ENCODE results near the gene FGB. TPM values are rescaled to one million over a fixed set of nuclear protein-coding genes. Genes with fewer than 3 reads are reported as not detected.

Gene FGB
- total and polyA plus RNA-seq, 2 of the 13 experiments (the other 11 are each of a cell fraction or from before 2014, with no cell fraction given) = 226 to 784 TPM

- TF ChIP-seq JDP2 (CRISPR knock-in tag; IDR thresholded peaks at IDR 0.05; ENCODE audit: borderline replicate concordance) = no peak
- TF ChIP-seq SRSF4 (IDR thresholded peaks at IDR 0.05; ENCODE audit: low read depth, low read length, poor library complexity, severe bottlenecking) = no peak
- no peak for TF ChIP-seq CENPT (CRISPR knock-in tag; IDR thresholded peaks at IDR 0.05; ENCODE audit: low read depth)
- no peak for TF ChIP-seq ZFY (CRISPR knock-in tag; IDR thresholded peaks at IDR 0.05)
- no peak for TF ChIP-seq ZNF180 (CRISPR knock-in tag; IDR thresholded peaks at IDR 0.05; ENCODE audit: borderline replicate concordance, low read depth)
- no peak for TF ChIP-seq KDM2A (CRISPR knock-in tag; IDR thresholded peaks at IDR 0.05; ENCODE audit: borderline replicate concordance, low read depth)
- peak; percentile 94 for TF ChIP-seq ZNF331 (CRISPR knock-in tag; IDR thresholded peaks at IDR 0.05)
- no peak for TF ChIP-seq ZBTB8A (CRISPR knock-in tag; IDR thresholded peaks at IDR 0.05; ENCODE audit: borderline replicate concordance, low read depth)
- no peak for TF ChIP-seq EED (CRISPR knock-in tag; IDR thresholded peaks at IDR 0.05)
- no peak for TF ChIP-seq ZNF569 (CRISPR knock-in tag; IDR thresholded peaks at IDR 0.05; ENCODE audit: borderline replicate concordance)
- TF ChIP-seq NFKB2 (CRISPR knock-in tag; IDR thresholded peaks at IDR 0.05; ENCODE audit: borderline replicate concordance) = no peak
- no peak for TF ChIP-seq SP1 (IDR thresholded peaks at IDR 0.05)
- TF ChIP-seq SP1 (CRISPR knock-in tag; IDR thresholded peaks at IDR 0.05) = no peak
- TF ChIP-seq CREM (IDR thresholded peaks at IDR 0.05) = peak; percentile 84
- TF ChIP-seq CREM (CRISPR knock-in tag; IDR thresholded peaks at IDR 0.05) = no peak
- TF ChIP-seq ZSCAN12 (CRISPR knock-in tag; IDR thresholded peaks at IDR 0.05) = no peak
- TF ChIP-seq U2AF2 (IDR thresholded peaks at IDR 0.05; ENCODE audit: low read depth, low read length) = no peak
- TF ChIP-seq ZNF512B (CRISPR knock-in tag; IDR thresholded peaks at IDR 0.05; ENCODE audit: borderline replicate concordance) = peak; percentile 43; the same call in 1 of the 2 replicates
- TF ChIP-seq PPARG (CRISPR knock-in tag; conservative IDR thresholded peaks at IDR 0.05) = peak; percentile 87
- TF ChIP-seq CREB3 (CRISPR knock-in tag; IDR thresholded peaks at IDR 0.05) = no peak
- peak; percentile 24; the same call in 1 of the 2 replicates for TF ChIP-seq STAG1 (CRISPR knock-in tag; IDR thresholded peaks at IDR 0.05)
- TF ChIP-seq THYN1 (CRISPR knock-in tag; IDR thresholded peaks at IDR 0.05; ENCODE audit: borderline replicate concordance, low read depth) = no peak
- no peak for TF ChIP-seq ZHX1 (CRISPR knock-in tag; IDR thresholded peaks at IDR 0.05; ENCODE audit: low read depth)
- peak; percentile 58; the same call in 1 of the 2 replicates for TF ChIP-seq DRAP1 (CRISPR knock-in tag; IDR thresholded peaks at IDR 0.05)
- TF ChIP-seq HNRNPL (IDR thresholded peaks at IDR 0.05; ENCODE audit: low read depth, low read length) = no peak
Measured at GRCh38 chr4:154577324-154577723, 14.5 kb downstream of the FGB start (continued).
